HEK293 (cell line): Measurements from ENCODE around the gene KCNH5.

ENCODE experiments used
- CTCF ChIA-PET: fragments of 350-600 bp; formaldehyde crosslinking; extraction: SDS; loops from one replicate; lab custom pipeline; 2021; ENCODE audit warnings: antibody characterized with exemption; lab: Yijun Ruan, JAX
- POLR2A ChIA-PET: fragments of 300-600 bp; formaldehyde crosslinking; extraction: SDS; loops from one replicate; lab custom pipeline; 2020; ENCODE audit warnings: antibody characterized with exemption, inconsistent platforms; lab: Yijun Ruan, JAX
- H3K27ac ChIP-seq: fragments of 200-500 bp; sonication (Bioruptor generic); 2 replicates; pipeline ENCODE4 v1.5.1; 2014; ENCODE audit warnings: low read depth, low read length, control low read depth, inconsistent platforms; ENCODE audit errors: extremely low read depth
- H3K36me3 ChIP-seq, 2 experiments: fragments of 200-500 bp in 1 of 2; sonication (Bioruptor generic) in 1 of 2; 1 replicate in 1 of 2; 2 replicates in 1 of 2; pipeline ENCODE4 v1.5.1; 2014 to 2017; ENCODE audit warnings: inconsistent platforms in 2 of 2, low read length in 2 of 2; ENCODE audit not compliant: control insufficient read depth in 2 of 2, insufficient read depth in 1 of 2
- H3K4me1 ChIP-seq: fragments of 200-500 bp; sonication (Bioruptor generic); 2 replicates; pipeline ENCODE4 v1.5.1; 2014; ENCODE audit warnings: mild to moderate bottlenecking, low read length, inconsistent platforms; ENCODE audit not compliant: control insufficient read depth, insufficient read depth
- H3K4me3 ChIP-seq: 2 replicates; pipeline ENCODE4 v1.5.1; 2011; ENCODE audit warnings: low read depth, mild to moderate bottlenecking, control low read depth, low read length, moderate library complexity
- H3K9me3 ChIP-seq: fragments of 200-500 bp; sonication (Bioruptor generic); 2 replicates; pipeline ENCODE4 v1.5.1; 2014; ENCODE audit warnings: low read depth, low read length, inconsistent platforms; ENCODE audit not compliant: control insufficient read depth, insufficient read depth
- GLIS2 ChIP-seq: fragments of 450-650 bp; formaldehyde crosslinking; IDR thresholded peaks from 2 replicates; pipeline ENCODE4 v1.5.1; 2016; ENCODE audit warnings: missing biosample characterization, missing genetic modification characterization
- HOXC10 ChIP-seq: sonication (generic); formaldehyde crosslinking; IDR thresholded peaks from 2 replicates; pipeline ENCODE4 v1.8.1; 2023; ENCODE audit warnings: mild to moderate bottlenecking, missing genetic modification reagents
- KLF10 ChIP-seq: fragments of 450-650 bp; IDR thresholded peaks from 2 replicates; pipeline ENCODE4 v1.5.1; 2018; ENCODE audit warnings: missing biosample characterization, mild to moderate bottlenecking, missing genetic modification characterization
- MZF1 ChIP-seq: fragments of 450-650 bp; formaldehyde crosslinking; IDR thresholded peaks from 2 replicates; pipeline ENCODE4 v1.5.1; 2017; ENCODE audit warnings: missing biosample characterization, missing genetic modification characterization, borderline replicate concordance
- RBAK ChIP-seq: fragments of 450-650 bp; formaldehyde crosslinking; IDR thresholded peaks from 2 replicates; pipeline ENCODE4 v1.5.1; 2016; ENCODE audit warnings: missing biosample characterization, missing genetic modification characterization
- REPIN1 ChIP-seq: fragments of 450-650 bp; formaldehyde crosslinking; IDR thresholded peaks from 2 replicates; pipeline ENCODE4 v1.5.1; 2017; ENCODE audit warnings: missing biosample characterization, missing genetic modification characterization, low read depth
- SALL2 ChIP-seq: fragments of 450-650 bp; formaldehyde crosslinking; IDR thresholded peaks from 2 replicates; pipeline ENCODE4 v1.5.0; 2017; ENCODE audit warnings: missing biosample characterization, mild to moderate bottlenecking, missing genetic modification characterization, borderline replicate concordance
- TRIM28 ChIP-seq: IDR thresholded peaks from 2 replicates; pipeline ENCODE4 v1.6.1; 2011; ENCODE audit warnings: low read length, control low read depth, borderline replicate concordance
- ZFHX2 ChIP-seq: fragments of 450-650 bp; formaldehyde crosslinking; conservative IDR thresholded peaks from 2 replicates; pipeline ENCODE4 v1.5.1; 2016; ENCODE audit warnings: missing biosample characterization, missing genetic modification characterization
- ZNF132 ChIP-seq: fragments of 450-650 bp; formaldehyde crosslinking; IDR thresholded peaks from 2 replicates; pipeline ENCODE4 v1.5.1; 2017; ENCODE audit warnings: missing biosample characterization, missing genetic modification characterization, borderline replicate concordance
- ZNF133 ChIP-seq: fragments of 450-650 bp; formaldehyde crosslinking; IDR thresholded peaks from 2 replicates; pipeline ENCODE4 v1.5.1; 2016; ENCODE audit warnings: missing biosample characterization, missing genetic modification characterization
- ZNF140 ChIP-seq: fragments of 450-650 bp; formaldehyde crosslinking; IDR thresholded peaks from 2 replicates; pipeline ENCODE4 v1.5.1; 2016; ENCODE audit warnings: missing biosample characterization, missing genetic modification characterization
- ZNF23 ChIP-seq: fragments of 450-650 bp; formaldehyde crosslinking; IDR thresholded peaks from 2 replicates; pipeline ENCODE4 v1.5.1; 2016; ENCODE audit warnings: missing biosample characterization, missing genetic modification characterization, borderline replicate concordance
- ZNF266 ChIP-seq: fragments of 450-650 bp; formaldehyde crosslinking; IDR thresholded peaks from 2 replicates; pipeline ENCODE4 v1.5.1; 2016; ENCODE audit warnings: missing biosample characterization, missing genetic modification characterization, low read depth
- ZNF302 ChIP-seq: fragments of 450-650 bp; formaldehyde crosslinking; IDR thresholded peaks from 2 replicates; pipeline ENCODE4 v1.5.1; 2016; ENCODE audit warnings: missing biosample characterization, missing genetic modification characterization, low read depth
- ZNF335 ChIP-seq: fragments of 450-650 bp; formaldehyde crosslinking; conservative IDR thresholded peaks from 2 replicates; pipeline ENCODE4 v1.5.1; 2016; ENCODE audit warnings: missing biosample characterization, missing genetic modification characterization
- ZNF416 ChIP-seq: fragments of 450-650 bp; formaldehyde crosslinking; IDR thresholded peaks from 2 replicates; pipeline ENCODE4 v1.5.1; 2016; ENCODE audit warnings: missing biosample characterization, missing genetic modification characterization
- ZNF48 ChIP-seq: fragments of 450-650 bp; formaldehyde crosslinking; IDR thresholded peaks from 2 replicates; pipeline ENCODE4 v1.5.1; 2016; ENCODE audit warnings: missing biosample characterization, missing genetic modification characterization
- ZNF558 ChIP-seq: fragments of 450-650 bp; formaldehyde crosslinking; IDR thresholded peaks from 2 replicates; pipeline ENCODE4 v1.5.1; 2016; ENCODE audit warnings: missing biosample characterization, missing genetic modification characterization
- ZNF623 ChIP-seq: fragments of 450-650 bp; formaldehyde crosslinking; IDR thresholded peaks from 2 replicates; pipeline ENCODE4 v1.5.1; 2016; ENCODE audit warnings: missing biosample characterization, missing genetic modification characterization
- ZNF747 ChIP-seq: fragments of 450-650 bp; formaldehyde crosslinking; IDR thresholded peaks from 2 replicates; pipeline ENCODE4 v1.5.1; 2016; ENCODE audit warnings: missing biosample characterization, missing genetic modification characterization
- ZNF843 ChIP-seq: fragments of 450-650 bp; formaldehyde crosslinking; IDR thresholded peaks from 2 replicates; pipeline ENCODE4 v1.5.1; 2016; ENCODE audit warnings: missing biosample characterization, missing genetic modification characterization
- ZSCAN23 ChIP-seq: fragments of 450-650 bp; formaldehyde crosslinking; IDR thresholded peaks from 2 replicates; pipeline ENCODE4 v1.5.1; 2016; ENCODE audit warnings: missing biosample characterization, missing genetic modification characterization
- TF ChIP-seq, protein P1 (sequence below): fragments of 450-650 bp; formaldehyde crosslinking; optimal IDR thresholded peaks from 2 replicates; pipeline ENCODE3; 2016; ENCODE audit warnings: missing biosample characterization, mild to moderate bottlenecking, missing genetic modification characterization
- TF ChIP-seq, protein P2 (sequence below): fragments of 450-650 bp; formaldehyde crosslinking; IDR thresholded peaks from 2 replicates; pipeline ENCODE4 v1.5.1; 2016; ENCODE audit warnings: missing biosample characterization, missing genetic modification characterization
- TF ChIP-seq, protein P3 (sequence below): fragments of 450-650 bp; formaldehyde crosslinking; IDR thresholded peaks from 2 replicates; pipeline ENCODE4 v1.5.1; 2016; ENCODE audit warnings: missing biosample characterization, missing genetic modification characterization
- TF ChIP-seq, protein P4 (sequence below): fragments of 450-650 bp; formaldehyde crosslinking; IDR thresholded peaks from 2 replicates; pipeline ENCODE4 v1.5.1; 2016; ENCODE audit warnings: missing biosample characterization, missing genetic modification characterization, borderline replicate concordance
- TF ChIP-seq, protein P5 (sequence below): fragments of 450-650 bp; formaldehyde crosslinking; IDR thresholded peaks from 2 replicates; pipeline ENCODE4 v1.5.1; 2016; ENCODE audit warnings: missing biosample characterization, missing genetic modification characterization

The KCNH5 gene

DNA sequence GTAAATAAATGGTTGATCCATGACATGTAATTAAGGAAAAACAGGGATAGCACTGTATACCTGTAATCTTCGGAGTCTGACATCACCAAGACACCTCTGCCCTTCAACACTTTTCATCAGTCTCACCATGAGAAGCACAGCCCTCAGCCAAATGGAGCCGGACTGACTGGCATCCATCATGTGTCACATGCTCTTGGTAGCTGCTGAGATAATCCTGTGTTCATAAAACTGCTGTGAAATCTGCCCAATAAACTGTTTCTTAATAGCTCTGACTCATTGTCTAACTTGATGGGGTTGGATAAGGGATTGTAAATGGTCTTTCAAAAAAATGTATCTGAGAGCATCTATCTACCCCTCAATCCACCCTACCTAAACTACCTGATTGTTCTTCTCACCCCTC lies 33.6 kb downstream of the KCNH5 start (continued):
- TF ChIP-seq, protein P1, sequence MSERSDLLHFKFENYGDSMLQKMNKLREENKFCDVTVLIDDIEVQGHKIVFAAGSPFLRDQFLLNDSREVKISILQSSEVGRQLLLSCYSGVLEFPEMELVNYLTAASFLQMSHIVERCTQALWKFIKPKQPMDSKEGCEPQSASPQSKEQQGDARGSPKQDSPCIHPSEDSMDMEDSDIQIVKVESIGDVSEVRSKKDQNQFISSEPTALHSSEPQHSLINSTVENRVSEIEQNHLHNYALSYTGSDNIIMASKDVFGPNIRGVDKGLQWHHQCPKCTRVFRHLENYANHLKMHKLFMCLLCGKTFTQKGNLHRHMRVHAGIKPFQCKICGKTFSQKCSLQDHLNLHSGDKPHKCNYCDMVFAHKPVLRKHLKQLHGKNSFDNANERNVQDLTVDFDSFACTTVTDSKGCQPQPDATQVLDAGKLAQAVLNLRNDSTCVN (tag by site-specific recombination) = no peak
- TF ChIP-seq ZNF23 (no peak), ZNF335 (tag by site-specific recombination) (no peak), ZNF132 (tag by site-specific recombination) (no peak)

DNA sequence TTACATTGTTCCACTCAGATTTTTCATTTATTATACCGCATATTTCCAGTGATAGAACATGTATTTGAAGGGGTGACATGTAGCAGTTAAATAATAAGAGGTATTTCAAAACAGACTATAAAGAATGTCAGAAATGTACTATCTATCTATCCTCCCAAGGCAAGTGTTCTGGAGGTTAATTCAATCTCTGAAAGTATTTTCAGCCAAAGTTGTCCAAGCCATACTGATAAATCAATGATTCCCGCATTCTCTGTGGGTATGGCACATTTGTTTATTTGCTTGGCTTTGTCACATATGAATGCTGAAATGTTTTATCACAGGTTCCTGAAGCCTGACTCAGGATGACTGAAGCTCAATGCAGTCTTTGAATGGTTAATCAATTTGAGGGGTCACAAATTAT lies 35.8 kb downstream of the KCNH5 start:
- POLR2A ChIA-PET = no interaction called here
- no peak overlapping the region for H3K4me3 ChIP-seq
- H3K36me3 ChIP-seq = no peaks in the 10 kb centered on the region
- H3K9me3 ChIP-seq = no peaks in the 10 kb centered on the region
- H3K4me1 ChIP-seq = no peaks in the 10 kb centered on the region
- CTCF ChIA-PET = no interaction called here
- H3K27ac ChIP-seq = no peak overlapping the region
- TF ChIP-seq ZNF302 (tag by site-specific recombination) (no peak), HOXC10 (CRISPR knock-in tag) (no peak), ZNF558 (no peak), ZNF48 (tag by site-specific recombination) (no peak), KLF10 (no peak), ZNF623 (no peak), MZF1 (tag by site-specific recombination) (no peak), ZNF133 (no peak), GLIS2 (tag by site-specific recombination) (no peak), ZFHX2 (tag by site-specific recombination) (no peak), ZSCAN23 (tag by site-specific recombination) (no peak), ZNF416 (tag by site-specific recombination) (no peak), REPIN1 (tag by site-specific recombination) (no peak), SALL2 (tag by site-specific recombination) (no peak)
- TF ChIP-seq, protein P2, sequence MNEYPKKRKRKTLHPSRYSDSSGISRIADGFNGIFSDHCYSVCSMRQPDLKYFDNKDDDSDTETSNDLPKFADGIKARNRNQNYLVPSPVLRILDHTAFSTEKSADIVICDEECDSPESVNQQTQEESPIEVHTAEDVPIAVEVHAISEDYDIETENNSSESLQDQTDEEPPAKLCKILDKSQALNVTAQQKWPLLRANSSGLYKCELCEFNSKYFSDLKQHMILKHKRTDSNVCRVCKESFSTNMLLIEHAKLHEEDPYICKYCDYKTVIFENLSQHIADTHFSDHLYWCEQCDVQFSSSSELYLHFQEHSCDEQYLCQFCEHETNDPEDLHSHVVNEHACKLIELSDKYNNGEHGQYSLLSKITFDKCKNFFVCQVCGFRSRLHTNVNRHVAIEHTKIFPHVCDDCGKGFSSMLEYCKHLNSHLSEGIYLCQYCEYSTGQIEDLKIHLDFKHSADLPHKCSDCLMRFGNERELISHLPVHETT (tag by site-specific recombination) = no peak

DNA sequence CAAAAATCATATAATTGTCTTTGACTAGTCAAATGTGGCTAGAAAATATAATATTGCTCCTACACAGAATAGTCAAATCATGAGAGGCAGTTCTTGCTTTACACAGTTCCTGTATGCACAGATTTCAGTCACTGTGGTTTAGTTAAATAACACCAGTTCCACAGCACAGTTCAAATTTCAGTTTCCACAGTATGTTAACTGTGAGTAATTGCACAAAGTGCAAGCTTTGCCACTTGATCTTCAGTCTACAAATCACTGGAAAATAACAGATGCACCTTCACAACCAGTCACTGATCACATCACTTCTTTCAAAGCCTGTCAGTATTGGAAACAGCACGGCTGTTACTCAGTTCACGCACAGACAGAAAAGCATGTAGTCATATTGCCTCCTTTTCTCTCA lies 38.7 kb downstream of the KCNH5 start:
- H3K27ac ChIP-seq = no peak overlapping the region
- no peaks in the 10 kb centered on the region for H3K4me1 ChIP-seq
- no peaks in the 10 kb centered on the region for H3K36me3 ChIP-seq
- ChIA-PET CTCF (no interaction called here), POLR2A (no interaction called here)
- H3K4me3 ChIP-seq = no peak overlapping the region
- H3K9me3 ChIP-seq = no peaks in the 10 kb centered on the region
- no peak for TF ChIP-seq ZNF140 (tag by site-specific recombination)
- TF ChIP-seq, protein P3, sequence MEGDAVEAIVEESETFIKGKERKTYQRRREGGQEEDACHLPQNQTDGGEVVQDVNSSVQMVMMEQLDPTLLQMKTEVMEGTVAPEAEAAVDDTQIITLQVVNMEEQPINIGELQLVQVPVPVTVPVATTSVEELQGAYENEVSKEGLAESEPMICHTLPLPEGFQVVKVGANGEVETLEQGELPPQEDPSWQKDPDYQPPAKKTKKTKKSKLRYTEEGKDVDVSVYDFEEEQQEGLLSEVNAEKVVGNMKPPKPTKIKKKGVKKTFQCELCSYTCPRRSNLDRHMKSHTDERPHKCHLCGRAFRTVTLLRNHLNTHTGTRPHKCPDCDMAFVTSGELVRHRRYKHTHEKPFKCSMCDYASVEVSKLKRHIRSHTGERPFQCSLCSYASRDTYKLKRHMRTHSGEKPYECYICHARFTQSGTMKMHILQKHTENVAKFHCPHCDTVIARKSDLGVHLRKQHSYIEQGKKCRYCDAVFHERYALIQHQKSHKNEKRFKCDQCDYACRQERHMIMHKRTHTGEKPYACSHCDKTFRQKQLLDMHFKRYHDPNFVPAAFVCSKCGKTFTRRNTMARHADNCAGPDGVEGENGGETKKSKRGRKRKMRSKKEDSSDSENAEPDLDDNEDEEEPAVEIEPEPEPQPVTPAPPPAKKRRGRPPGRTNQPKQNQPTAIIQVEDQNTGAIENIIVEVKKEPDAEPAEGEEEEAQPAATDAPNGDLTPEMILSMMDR (tag by site-specific recombination) = no peak
- TF ChIP-seq ZNF266 = no peak
- no peak for TF ChIP-seq ZNF843
- no peak for TF ChIP-seq ZNF747 (tag by site-specific recombination)
- TF ChIP-seq, protein P4, sequence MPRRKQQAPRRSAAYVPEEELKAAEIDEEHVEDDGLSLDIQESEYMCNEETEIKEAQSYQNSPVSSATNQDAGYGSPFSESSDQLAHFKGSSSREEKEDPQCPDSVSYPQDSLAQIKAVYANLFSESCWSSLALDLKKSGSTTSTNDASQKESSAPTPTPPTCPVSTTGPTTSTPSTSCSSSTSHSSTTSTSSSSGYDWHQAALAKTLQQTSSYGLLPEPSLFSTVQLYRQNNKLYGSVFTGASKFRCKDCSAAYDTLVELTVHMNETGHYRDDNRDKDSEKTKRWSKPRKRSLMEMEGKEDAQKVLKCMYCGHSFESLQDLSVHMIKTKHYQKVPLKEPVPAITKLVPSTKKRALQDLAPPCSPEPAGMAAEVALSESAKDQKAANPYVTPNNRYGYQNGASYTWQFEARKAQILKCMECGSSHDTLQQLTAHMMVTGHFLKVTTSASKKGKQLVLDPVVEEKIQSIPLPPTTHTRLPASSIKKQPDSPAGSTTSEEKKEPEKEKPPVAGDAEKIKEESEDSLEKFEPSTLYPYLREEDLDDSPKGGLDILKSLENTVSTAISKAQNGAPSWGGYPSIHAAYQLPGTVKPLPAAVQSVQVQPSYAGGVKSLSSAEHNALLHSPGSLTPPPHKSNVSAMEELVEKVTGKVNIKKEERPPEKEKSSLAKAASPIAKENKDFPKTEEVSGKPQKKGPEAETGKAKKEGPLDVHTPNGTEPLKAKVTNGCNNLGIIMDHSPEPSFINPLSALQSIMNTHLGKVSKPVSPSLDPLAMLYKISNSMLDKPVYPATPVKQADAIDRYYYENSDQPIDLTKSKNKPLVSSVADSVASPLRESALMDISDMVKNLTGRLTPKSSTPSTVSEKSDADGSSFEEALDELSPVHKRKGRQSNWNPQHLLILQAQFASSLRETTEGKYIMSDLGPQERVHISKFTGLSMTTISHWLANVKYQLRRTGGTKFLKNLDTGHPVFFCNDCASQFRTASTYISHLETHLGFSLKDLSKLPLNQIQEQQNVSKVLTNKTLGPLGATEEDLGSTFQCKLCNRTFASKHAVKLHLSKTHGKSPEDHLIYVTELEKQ (tag by site-specific recombination) = no peak
- TF ChIP-seq, protein P5, sequence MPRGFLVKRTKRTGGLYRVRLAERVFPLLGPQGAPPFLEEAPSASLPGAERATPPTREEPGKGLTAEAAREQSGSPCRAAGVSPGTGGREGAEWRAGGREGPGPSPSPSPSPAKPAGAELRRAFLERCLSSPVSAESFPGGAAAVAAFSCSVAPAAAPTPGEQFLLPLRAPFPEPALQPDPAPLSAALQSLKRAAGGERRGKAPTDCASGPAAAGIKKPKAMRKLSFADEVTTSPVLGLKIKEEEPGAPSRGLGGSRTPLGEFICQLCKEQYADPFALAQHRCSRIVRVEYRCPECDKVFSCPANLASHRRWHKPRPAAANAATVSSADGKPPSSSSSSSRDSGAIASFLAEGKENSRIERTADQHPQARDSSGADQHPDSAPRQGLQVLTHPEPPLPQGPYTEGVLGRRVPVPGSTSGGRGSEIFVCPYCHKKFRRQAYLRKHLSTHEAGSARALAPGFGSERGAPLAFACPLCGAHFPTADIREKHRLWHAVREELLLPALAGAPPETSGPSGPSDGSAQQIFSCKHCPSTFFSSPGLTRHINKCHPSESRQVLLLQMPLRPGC (tag by site-specific recombination) = no peak
- TF ChIP-seq TRIM28 = no peak
- no peak for TF ChIP-seq ZNF335 (tag by site-specific recombination)
- no peak for TF ChIP-seq RBAK
